Measurements from ENCODE around the gene MLLT6. TPM values are rescaled to one million over a fixed set of nuclear protein-coding genes. Genes with fewer than 3 reads are reported as not detected.
A peak's percentile ranks its signal among the peaks of the same experiment; 100 is the strongest.

The MLLT6 gene
- total and polyA plus RNA-seq, 2 of the 13 experiments (the other 11 are each of a cell fraction or from before 2014, with no cell fraction given), result 50.7 to 69.5 TPM

DNA sequence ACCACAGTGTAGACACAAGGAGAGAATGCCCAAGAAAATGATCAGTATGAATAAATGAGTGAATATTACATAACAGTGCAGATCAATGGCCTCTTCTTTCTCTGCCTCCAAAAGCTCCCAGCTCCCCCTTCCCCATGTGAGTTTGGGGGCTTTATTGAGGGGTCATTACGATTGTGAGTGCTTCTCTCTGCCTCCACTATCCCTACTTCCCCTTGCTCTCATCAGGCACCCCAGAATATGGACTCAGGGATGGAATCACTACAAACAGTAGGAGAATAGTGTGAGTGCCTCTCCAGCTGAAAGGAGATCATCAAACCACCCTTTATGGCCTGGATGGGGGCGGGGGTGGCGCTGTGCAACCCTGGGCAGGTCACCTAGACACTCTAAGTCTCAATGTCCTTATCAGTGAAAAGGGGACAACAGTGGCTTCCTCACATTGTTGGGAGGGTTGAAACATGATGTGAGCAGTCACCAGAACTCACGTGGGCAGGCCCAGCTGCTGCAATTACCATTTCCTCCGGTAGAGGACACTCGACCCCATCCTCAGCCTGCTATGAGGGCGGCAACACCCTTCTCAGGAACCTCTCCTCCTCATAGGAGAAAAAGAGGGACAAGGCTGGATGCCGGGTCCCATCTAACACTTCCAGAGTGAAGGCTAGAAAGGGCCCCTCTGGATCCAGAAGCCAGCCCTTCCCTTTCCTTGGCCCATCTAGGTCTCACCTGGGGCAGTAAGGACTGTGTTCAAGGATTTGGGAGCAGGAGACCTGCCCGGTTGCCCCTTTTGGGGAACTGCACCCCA, 28.2 kb upstream of the MLLT6 start (continued):
- TF ChIP-seq, protein P1, sequence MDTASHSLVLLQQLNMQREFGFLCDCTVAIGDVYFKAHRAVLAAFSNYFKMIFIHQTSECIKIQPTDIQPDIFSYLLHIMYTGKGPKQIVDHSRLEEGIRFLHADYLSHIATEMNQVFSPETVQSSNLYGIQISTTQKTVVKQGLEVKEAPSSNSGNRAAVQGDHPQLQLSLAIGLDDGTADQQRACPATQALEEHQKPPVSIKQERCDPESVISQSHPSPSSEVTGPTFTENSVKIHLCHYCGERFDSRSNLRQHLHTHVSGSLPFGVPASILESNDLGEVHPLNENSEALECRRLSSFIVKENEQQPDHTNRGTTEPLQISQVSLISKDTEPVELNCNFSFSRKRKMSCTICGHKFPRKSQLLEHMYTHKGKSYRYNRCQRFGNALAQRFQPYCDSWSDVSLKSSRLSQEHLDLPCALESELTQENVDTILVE (CRISPR knock-in tag; IDR thresholded peaks at IDR 0.05), result peak; percentile 74; the same call in 1 of the 2 replicates
- no peak; the same call in 1 of the 2 replicates for TF ChIP-seq SIN3A (IDR thresholded peaks at IDR 0.05; ENCODE audit: borderline replicate concordance, low read depth, low read length)
- TF ChIP-seq ZSCAN21 (CRISPR knock-in tag; IDR thresholded peaks at IDR 0.05; ENCODE audit: borderline replicate concordance), result no peak
- TF ChIP-seq PRPF4 (IDR thresholded peaks at IDR 0.05; ENCODE audit: low read depth, low read length, poor library complexity, severe bottlenecking), result no peak
- TF ChIP-seq, protein P2, sequence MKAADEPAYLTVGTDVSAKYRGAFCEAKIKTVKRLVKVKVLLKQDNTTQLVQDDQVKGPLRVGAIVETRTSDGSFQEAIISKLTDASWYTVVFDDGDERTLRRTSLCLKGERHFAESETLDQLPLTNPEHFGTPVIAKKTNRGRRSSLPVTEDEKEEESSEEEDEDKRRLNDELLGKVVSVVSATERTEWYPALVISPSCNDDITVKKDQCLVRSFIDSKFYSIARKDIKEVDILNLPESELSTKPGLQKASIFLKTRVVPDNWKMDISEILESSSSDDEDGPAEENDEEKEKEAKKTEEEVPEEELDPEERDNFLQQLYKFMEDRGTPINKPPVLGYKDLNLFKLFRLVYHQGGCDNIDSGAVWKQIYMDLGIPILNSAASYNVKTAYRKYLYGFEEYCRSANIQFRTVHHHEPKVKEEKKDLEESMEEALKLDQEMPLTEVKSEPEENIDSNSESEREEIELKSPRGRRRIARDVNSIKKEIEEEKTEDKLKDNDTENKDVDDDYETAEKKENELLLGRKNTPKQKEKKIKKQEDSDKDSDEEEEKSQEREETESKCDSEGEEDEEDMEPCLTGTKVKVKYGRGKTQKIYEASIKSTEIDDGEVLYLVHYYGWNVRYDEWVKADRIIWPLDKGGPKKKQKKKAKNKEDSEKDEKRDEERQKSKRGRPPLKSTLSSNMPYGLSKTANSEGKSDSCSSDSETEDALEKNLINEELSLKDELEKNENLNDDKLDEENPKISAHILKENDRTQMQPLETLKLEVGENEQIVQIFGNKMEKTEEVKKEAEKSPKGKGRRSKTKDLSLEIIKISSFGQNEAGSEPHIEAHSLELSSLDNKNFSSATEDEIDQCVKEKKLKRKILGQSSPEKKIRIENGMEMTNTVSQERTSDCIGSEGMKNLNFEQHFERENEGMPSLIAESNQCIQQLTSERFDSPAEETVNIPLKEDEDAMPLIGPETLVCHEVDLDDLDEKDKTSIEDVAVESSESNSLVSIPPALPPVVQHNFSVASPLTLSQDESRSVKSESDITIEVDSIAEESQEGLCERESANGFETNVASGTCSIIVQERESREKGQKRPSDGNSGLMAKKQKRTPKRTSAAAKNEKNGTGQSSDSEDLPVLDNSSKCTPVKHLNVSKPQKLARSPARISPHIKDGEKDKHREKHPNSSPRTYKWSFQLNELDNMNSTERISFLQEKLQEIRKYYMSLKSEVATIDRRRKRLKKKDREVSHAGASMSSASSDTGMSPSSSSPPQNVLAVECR (CRISPR knock-in tag; IDR thresholded peaks at IDR 0.05; ENCODE audit: borderline replicate concordance), result peak; percentile 67; the same call in 1 of the 2 replicates
- TF ChIP-seq NFKB2 (CRISPR knock-in tag; IDR thresholded peaks at IDR 0.05; ENCODE audit: borderline replicate concordance), result no peak
- TF ChIP-seq, protein P3, sequence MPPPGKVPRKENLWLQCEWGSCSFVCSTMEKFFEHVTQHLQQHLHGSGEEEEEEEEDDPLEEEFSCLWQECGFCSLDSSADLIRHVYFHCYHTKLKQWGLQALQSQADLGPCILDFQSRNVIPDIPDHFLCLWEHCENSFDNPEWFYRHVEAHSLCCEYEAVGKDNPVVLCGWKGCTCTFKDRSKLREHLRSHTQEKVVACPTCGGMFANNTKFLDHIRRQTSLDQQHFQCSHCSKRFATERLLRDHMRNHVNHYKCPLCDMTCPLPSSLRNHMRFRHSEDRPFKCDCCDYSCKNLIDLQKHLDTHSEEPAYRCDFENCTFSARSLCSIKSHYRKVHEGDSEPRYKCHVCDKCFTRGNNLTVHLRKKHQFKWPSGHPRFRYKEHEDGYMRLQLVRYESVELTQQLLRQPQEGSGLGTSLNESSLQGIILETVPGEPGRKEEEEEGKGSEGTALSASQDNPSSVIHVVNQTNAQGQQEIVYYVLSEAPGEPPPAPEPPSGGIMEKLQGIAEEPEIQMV (CRISPR knock-in tag; IDR thresholded peaks at IDR 0.05; ENCODE audit: low read depth), result no peak
- no peak for TF ChIP-seq KLF11 (CRISPR knock-in tag; IDR thresholded peaks at IDR 0.05)
- no peak for TF ChIP-seq MED8 (CRISPR knock-in tag; IDR thresholded peaks at IDR 0.05; ENCODE audit: insufficient replicate concordance)
- TF ChIP-seq ZNF510 (CRISPR knock-in tag; IDR thresholded peaks at IDR 0.05; ENCODE audit: low read depth), result no peak
- no peak for TF ChIP-seq ZNF30 (CRISPR knock-in tag; IDR thresholded peaks at IDR 0.05)
- TF ChIP-seq, protein P4, sequence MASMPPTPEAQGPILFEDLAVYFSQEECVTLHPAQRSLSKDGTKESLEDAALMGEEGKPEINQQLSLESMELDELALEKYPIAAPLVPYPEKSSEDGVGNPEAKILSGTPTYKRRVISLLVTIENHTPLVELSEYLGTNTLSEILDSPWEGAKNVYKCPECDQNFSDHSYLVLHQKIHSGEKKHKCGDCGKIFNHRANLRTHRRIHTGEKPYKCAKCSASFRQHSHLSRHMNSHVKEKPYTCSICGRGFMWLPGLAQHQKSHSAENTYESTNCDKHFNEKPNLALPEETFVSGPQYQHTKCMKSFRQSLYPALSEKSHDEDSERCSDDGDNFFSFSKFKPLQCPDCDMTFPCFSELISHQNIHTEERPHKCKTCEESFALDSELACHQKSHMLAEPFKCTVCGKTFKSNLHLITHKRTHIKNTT (CRISPR knock-in tag; IDR thresholded peaks at IDR 0.05), result no peak
- TF ChIP-seq ZNF772 (CRISPR knock-in tag; IDR thresholded peaks at IDR 0.05), result no peak
- TF ChIP-seq ZNF598 (CRISPR knock-in tag; IDR thresholded peaks at IDR 0.05; ENCODE audit: borderline replicate concordance), result no peak
- no peak for TF ChIP-seq MATR3 (CRISPR knock-in tag; IDR thresholded peaks at IDR 0.05)
- TF ChIP-seq TOPORS (CRISPR knock-in tag; IDR thresholded peaks at IDR 0.05), result no peak
- 0 out of 2 replicates have a peak, but pooled peaks have one; percentile 49 for TF ChIP-seq KAT7 (CRISPR knock-in tag; IDR thresholded peaks at IDR 0.05; ENCODE audit: borderline replicate concordance)
- TF ChIP-seq, protein P5, sequence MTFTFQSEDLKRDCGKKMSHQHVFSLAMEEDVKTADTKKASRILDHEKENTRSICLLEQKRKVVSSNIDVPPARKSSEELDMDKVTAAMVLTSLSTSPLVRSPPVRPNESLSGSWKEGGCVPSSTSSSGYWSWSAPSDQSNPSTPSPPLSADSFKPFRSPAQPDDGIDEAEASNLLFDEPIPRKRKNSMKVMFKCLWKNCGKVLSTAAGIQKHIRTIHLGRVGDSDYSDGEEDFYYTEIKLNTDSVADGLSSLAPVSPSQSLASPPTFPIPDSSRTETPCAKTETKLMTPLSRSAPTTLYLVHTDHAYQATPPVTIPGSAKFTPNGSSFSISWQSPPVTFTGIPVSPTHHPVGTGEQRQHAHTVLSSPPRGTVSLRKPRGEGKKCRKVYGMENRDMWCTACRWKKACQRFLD (CRISPR knock-in tag; IDR thresholded peaks at IDR 0.05; ENCODE audit: borderline replicate concordance), result no peak
- TF ChIP-seq, protein P6, sequence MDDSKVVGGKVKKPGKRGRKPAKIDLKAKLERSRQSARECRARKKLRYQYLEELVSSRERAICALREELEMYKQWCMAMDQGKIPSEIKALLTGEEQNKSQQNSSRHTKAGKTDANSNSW (CRISPR knock-in tag; IDR thresholded peaks at IDR 0.05; ENCODE audit: borderline replicate concordance), result no peak

Measured in HepG2 (cell line).